ENCODE data around the gene CXCL9.
A peak's percentile ranks its signal among the peaks of the same experiment; 100 is the strongest.

The CXCL9 gene

GRCh38 chr4:76003035-76003434, 4.3 kb downstream of the CXCL9 start:
- TF ChIP-seq, protein P1, sequence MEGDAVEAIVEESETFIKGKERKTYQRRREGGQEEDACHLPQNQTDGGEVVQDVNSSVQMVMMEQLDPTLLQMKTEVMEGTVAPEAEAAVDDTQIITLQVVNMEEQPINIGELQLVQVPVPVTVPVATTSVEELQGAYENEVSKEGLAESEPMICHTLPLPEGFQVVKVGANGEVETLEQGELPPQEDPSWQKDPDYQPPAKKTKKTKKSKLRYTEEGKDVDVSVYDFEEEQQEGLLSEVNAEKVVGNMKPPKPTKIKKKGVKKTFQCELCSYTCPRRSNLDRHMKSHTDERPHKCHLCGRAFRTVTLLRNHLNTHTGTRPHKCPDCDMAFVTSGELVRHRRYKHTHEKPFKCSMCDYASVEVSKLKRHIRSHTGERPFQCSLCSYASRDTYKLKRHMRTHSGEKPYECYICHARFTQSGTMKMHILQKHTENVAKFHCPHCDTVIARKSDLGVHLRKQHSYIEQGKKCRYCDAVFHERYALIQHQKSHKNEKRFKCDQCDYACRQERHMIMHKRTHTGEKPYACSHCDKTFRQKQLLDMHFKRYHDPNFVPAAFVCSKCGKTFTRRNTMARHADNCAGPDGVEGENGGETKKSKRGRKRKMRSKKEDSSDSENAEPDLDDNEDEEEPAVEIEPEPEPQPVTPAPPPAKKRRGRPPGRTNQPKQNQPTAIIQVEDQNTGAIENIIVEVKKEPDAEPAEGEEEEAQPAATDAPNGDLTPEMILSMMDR (IDR thresholded peaks at IDR 0.05), result no peak

- TF ChIP-seq, protein P1 (IDR thresholded peaks at IDR 0.05), result no peak
Observed at GRCh38 chr4:76002176-76002575, 5.1 kb downstream of the CXCL9 start.

DNA sequence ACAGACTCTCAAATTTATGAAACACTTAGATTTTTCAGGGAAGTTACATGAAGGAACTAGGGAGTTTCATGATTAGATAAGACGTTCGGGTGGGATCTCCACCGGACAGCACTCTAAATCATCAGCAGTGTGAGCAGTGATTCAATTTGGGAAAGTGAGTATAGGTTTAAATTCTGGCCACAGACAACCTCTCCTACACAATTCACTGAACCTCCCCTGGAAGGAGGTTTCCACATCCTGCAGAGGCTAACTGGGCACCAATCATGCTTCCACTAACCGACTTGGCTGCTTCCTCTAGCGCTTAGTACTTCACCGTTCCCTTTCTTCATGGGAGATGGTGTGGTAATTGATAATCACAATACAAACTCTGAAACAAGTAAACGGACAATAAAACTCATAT, 5.6 kb downstream of the CXCL9 start:
- TF ChIP-seq, protein P1 (IDR thresholded peaks at IDR 0.05), result no peak

GRCh38 chr4:76000279-76000678, 7.0 kb downstream of the CXCL9 start:
- TF ChIP-seq, protein P1 (IDR thresholded peaks at IDR 0.05), result no peak

GRCh38 chr4:75997946-75998345, 9.4 kb downstream of the CXCL9 start:
- TF ChIP-seq, protein P1 (IDR thresholded peaks at IDR 0.05), result no peak

DNA sequence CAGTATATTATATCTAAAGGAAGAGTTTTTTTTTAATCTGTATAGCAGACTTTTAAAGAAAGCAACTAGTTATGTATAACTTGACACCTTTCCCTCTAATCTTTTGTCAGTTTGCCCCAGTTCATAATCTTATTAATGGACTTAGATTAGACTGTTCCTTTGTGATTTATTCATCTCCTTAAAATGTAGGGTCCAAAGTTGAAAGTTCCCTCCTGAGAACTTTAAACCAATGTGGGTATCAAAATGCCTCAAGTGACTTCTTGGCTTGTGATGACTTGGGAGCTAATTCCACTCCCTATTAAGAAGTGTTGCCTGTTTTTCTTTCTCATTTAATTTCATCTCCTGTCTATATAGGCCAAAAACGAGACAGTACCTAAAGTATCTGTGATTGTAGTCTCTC, 10.2 kb downstream of the CXCL9 start:
- TF ChIP-seq, protein P1 (IDR thresholded peaks at IDR 0.05), result no peak

GRCh38 chr4:75995727-75996126, 11.6 kb downstream of the CXCL9 start:
- TF ChIP-seq, protein P1 (IDR thresholded peaks at IDR 0.05), result peak; percentile 59

- TF ChIP-seq, protein P1 (IDR thresholded peaks at IDR 0.05), result no peak
Observed at GRCh38 chr4:75992462-75992861, 14.8 kb downstream of the CXCL9 start.

All from LNCAP (cell line).